SK-N-SH (cell line): ENCODE measurements around the gene RPS6KB2. TPM values are rescaled to one million over a fixed set of nuclear protein-coding genes. Genes with fewer than 3 reads are reported as not detected.

Experiments
- CTCF ChIA-PET: fragments of 300-600, 350-600 bp; formaldehyde crosslinking; extraction: SDS; loops from one replicate; lab custom pipeline; 2021; lab: Yijun Ruan, JAX
- POLR2A ChIA-PET: fragments of 350-600 bp; sonication (Branson Sonifier 250); formaldehyde crosslinking; extraction: SDS; loops from one replicate; lab custom pipeline; 2020; ENCODE audit warnings: antibody characterized with exemption, inconsistent platforms; lab: Yijun Ruan, JAX
- DNase-seq: peaks from one replicate; pipeline ENCODE4 v3.0.0; 2012
- H2AFZ ChIP-seq: fragments of 200-600 bp; sonication (generic); 2 replicates; pipeline ENCODE4 v1.8.1; 2016; ENCODE audit warnings: antibody characterized with exemption, mild to moderate bottlenecking, low read depth
- H3F3A ChIP-seq: fragments of 200-600 bp; sonication (generic); replicated peaks from 2 replicates; pipeline ENCODE3; 2016; ENCODE audit warnings: antibody characterized with exemption, mild to moderate bottlenecking; ENCODE audit not compliant: insufficient read depth
- H3K27ac ChIP-seq, 2 experiments: fragments of 200-500 bp in 1 of 2; fragments of 200-600 bp in 1 of 2; sonication (Bioruptor generic) in 1 of 2; sonication (generic), shearing (Covaris generic) in 1 of 2; 2 replicates each; pipeline versions ENCODE4 v1.5.1 to v1.6.1; 2014 to 2016; ENCODE audit warnings: low read depth in 2 of 2, inconsistent platforms in 1 of 2, low read length in 1 of 2, mild to moderate bottlenecking in 1 of 2, mixed read lengths in 1 of 2
- H3K27me3 ChIP-seq: fragments of 200-600 bp; sonication (generic), shearing (Covaris generic); 2 replicates; pipeline ENCODE4 v1.6.1; 2016; ENCODE audit warnings: mixed run types; ENCODE audit not compliant: insufficient read depth
- H3K36me3 ChIP-seq, 2 experiments: fragments of 200-500 bp in 1 of 2; fragments of 200-600 bp in 1 of 2; sonication (Bioruptor generic) in 1 of 2; sonication (generic) in 1 of 2; replicated peaks in 1 of 2; 2 replicates each; pipeline versions ENCODE3 to v1.5.1; 2014 to 2016; ENCODE audit warnings: low read length in 1 of 2, mild to moderate bottlenecking in 1 of 2; ENCODE audit not compliant: insufficient read depth in 2 of 2, control insufficient read depth in 1 of 2
- H3K4me1 ChIP-seq, 2 experiments: fragments of 200-500 bp in 1 of 2; fragments of 200-600 bp in 1 of 2; sonication (Bioruptor generic) in 1 of 2; sonication (generic), shearing (Covaris generic) in 1 of 2; 2 replicates each; pipeline versions ENCODE4 v1.5.1 to v1.6.1; 2014 to 2016; ENCODE audit warnings: low read depth in 1 of 2, low read length in 1 of 2, mixed run types in 1 of 2; ENCODE audit not compliant: insufficient read depth in 2 of 2, control insufficient read depth in 1 of 2
- H3K4me2 ChIP-seq: fragments of 200-600 bp; sonication (generic), shearing (Covaris generic); 2 replicates; pipeline ENCODE4 v1.6.1; 2017; ENCODE audit warnings: mixed run types
- H3K4me3 ChIP-seq, 2 experiments: fragments of 200-500 bp in 1 of 2; fragments of 200-600 bp in 1 of 2; sonication (Bioruptor generic) in 1 of 2; sonication (generic), shearing (Covaris generic) in 1 of 2; 2 replicates each; pipeline versions ENCODE4 v1.5.1 to v1.8.1; 2014 to 2016; ENCODE audit warnings: low read depth in 2 of 2, inconsistent platforms in 1 of 2, low read length in 1 of 2, mild to moderate bottlenecking in 1 of 2, mixed read lengths in 1 of 2, moderate library complexity in 1 of 2
- H3K79me2 ChIP-seq: fragments of 200-600 bp; sonication (generic); 2 replicates; pipeline ENCODE4 v1.8.1; 2017; ENCODE audit warnings: mild to moderate bottlenecking; ENCODE audit not compliant: insufficient read depth
- H3K9ac ChIP-seq: fragments of 200-600 bp; sonication (generic); 2 replicates; pipeline ENCODE4 v1.6.1; 2017; ENCODE audit warnings: mixed run types
- H3K9me2 ChIP-seq: fragments of 200-600 bp; sonication (generic); 2 replicates; pipeline ENCODE4 v1.6.1; 2017; ENCODE audit warnings: mixed run types
- H3K9me3 ChIP-seq: fragments of 200-600 bp; sonication (generic); 2 replicates; pipeline ENCODE4 v1.6.1; 2017; ENCODE audit warnings: mixed run types, mild to moderate bottlenecking, moderate library complexity
- H4K20me1 ChIP-seq: fragments of 200-600 bp; sonication (generic); 2 replicates; pipeline ENCODE4 v1.6.1; 2017; ENCODE audit warnings: mild to moderate bottlenecking, mixed run types; ENCODE audit not compliant: insufficient read depth
- CHD2 ChIP-seq: fragments of 150-350 bp; IDR thresholded peaks from 2 replicates; pipeline ENCODE4 v1.6.1; 2018; ENCODE audit warnings: low read length; ENCODE audit not compliant: partially characterized antibody
- CTCF ChIP-seq: fragments of 200-600 bp; sonication (generic); IDR thresholded peaks from 2 replicates; pipeline ENCODE4 v1.6.1; 2017; ENCODE audit warnings: antibody characterized with exemption, mild to moderate bottlenecking, moderate library complexity
- ELF1 ChIP-seq: IDR thresholded peaks from 2 replicates; pipeline ENCODE4 v1.4.0; 2012
- EP300 ChIP-seq, 2 experiments: IDR thresholded peaks; 2 replicates each; pipeline versions ENCODE4 v1.4.0 to v1.6.1; 2012; ENCODE audit warnings: borderline replicate concordance in 1 of 2, low read depth in 1 of 2, low read length in 1 of 2
- EZH2phosphoT487 ChIP-seq: fragments of 200-600 bp; sonication (generic); IDR thresholded peaks from 2 replicates; pipeline ENCODE4 v1.6.1; 2017; ENCODE audit warnings: low read depth, mixed run types, mild to moderate bottlenecking, antibody characterized with exemption, moderate library complexity, borderline replicate concordance
- GABPA ChIP-seq: IDR thresholded peaks from 2 replicates; pipeline ENCODE4 v1.4.0; 2012; ENCODE audit warnings: low read depth, mild to moderate bottlenecking
- GATA2 ChIP-seq: sonication (generic); formaldehyde crosslinking; IDR thresholded peaks from 2 replicates; pipeline ENCODE4 v1.5.0; 2020; ENCODE audit warnings: mild to moderate bottlenecking, missing genetic modification reagents
- MEF2A ChIP-seq: IDR thresholded peaks from 2 replicates; pipeline ENCODE4 v1.4.0; 2012; ENCODE audit warnings: low read depth, borderline replicate concordance
- MXI1 ChIP-seq: IDR thresholded peaks from 2 replicates; pipeline ENCODE4 v1.6.1; 2012; ENCODE audit warnings: mild to moderate bottlenecking, low read depth, low read length, improper control_type of control experiment
- NFIC ChIP-seq: IDR thresholded peaks from 2 replicates; pipeline ENCODE4 v1.4.0; 2012; ENCODE audit warnings: borderline replicate concordance
- NRF1 ChIP-seq: IDR thresholded peaks from 2 replicates; pipeline ENCODE4 v1.6.1; 2012; ENCODE audit warnings: low read depth, mild to moderate bottlenecking, low read length
- RAD21 ChIP-seq: IDR thresholded peaks from 2 replicates; pipeline ENCODE4 v1.6.1; 2012; ENCODE audit warnings: mild to moderate bottlenecking, low read length
- RCOR1 ChIP-seq: fragments of 150-350 bp; IDR thresholded peaks from 2 replicates; pipeline ENCODE4 v1.6.1; 2017; ENCODE audit warnings: antibody characterized with exemption, low read length
- RFX5 ChIP-seq: IDR thresholded peaks from 2 replicates; pipeline ENCODE4 v1.6.1; 2012; ENCODE audit warnings: mild to moderate bottlenecking, improper control_type of control experiment, low read length
- RXRA ChIP-seq: IDR thresholded peaks from 2 replicates; pipeline ENCODE4 v1.4.0; 2012; ENCODE audit warnings: low read depth, mild to moderate bottlenecking, borderline replicate concordance
- SIN3A ChIP-seq: IDR thresholded peaks from 2 replicates; pipeline ENCODE4 v1.6.1; 2012; ENCODE audit warnings: low read depth, mild to moderate bottlenecking, low read length, moderate library complexity, borderline replicate concordance
- TAF1 ChIP-seq: IDR thresholded peaks from 2 replicates; pipeline ENCODE4 v1.6.1; 2012; ENCODE audit warnings: low read depth, mild to moderate bottlenecking, low read length, moderate library complexity, borderline replicate concordance
- TCF12 ChIP-seq: IDR thresholded peaks from 2 replicates; pipeline ENCODE4 v1.4.0; 2012
- USF1 ChIP-seq: IDR thresholded peaks from 2 replicates; pipeline ENCODE4 v1.4.0; 2012; ENCODE audit warnings: low read depth, borderline replicate concordance
- YY1 ChIP-seq: IDR thresholded peaks from 2 replicates; pipeline ENCODE4 v1.4.0; 2012; ENCODE audit warnings: low read depth, mild to moderate bottlenecking
- WGBS: methylation state at CpG from one replicate; pipeline ENCODE4 v1.1.6; 2017; ENCODE audit warnings: low lambda C conversion rate; 5-methylcytosine and 5-hydroxymethylcytosine counted together
- polyA plus RNA-seq, 3 experiments: library from polyadenylated mRNA; depleted of rRNA; stranded (reverse); fragments of >200 nt; gene quantifications; 2 replicates each; pipeline ENCODE4 v1.2.3, GENCODE V29; 2012

Gene RPS6KB2
- polyA plus RNA-seq, 1 of the 3 experiments (the other 2 are of a cell fraction): 52.0 TPM

- Histone ChIP-seq H2AFZ (no peak overlapping the region), H3K27ac (no peak overlapping the region), H3K9ac (no peak overlapping the region), H3K36me3 (peaks cover 0 to 12% of the 10 kb centered on the region in 2 experiments), H3K4me3 (no peak overlapping the region), H3K9me3 (no peaks in the 10 kb centered on the region), H3K4me1 (peaks cover 4 to 11% of the 10 kb centered on the region in 2 experiments; a peak in 3 of 4 replicates), H3F3A (no peaks in the 10 kb centered on the region), H3K9me2 (no peaks in the 10 kb centered on the region), H4K20me1 (no peaks in the 10 kb centered on the region), H3K79me2 (peaks cover 12% of the 10 kb centered on the region; the same call in 1 of the 2 replicates), H3K27me3 (no peaks in the 10 kb centered on the region), H3K4me2 (no peak overlapping the region)
- no peak for TF ChIP-seq NFIC
- TF ChIP-seq EZH2phosphoT487: no peak
- no peak for TF ChIP-seq YY1
- no peak for TF ChIP-seq NRF1
- TF ChIP-seq RFX5: no peak
- no peak for TF ChIP-seq CHD2
- TF ChIP-seq MXI1: no peak
- POLR2A ChIA-PET: no interaction called here
- no peak for DNase-seq
- CTCF ChIA-PET: interaction anchor here (0.8 to 0.9 kb wide), 2 partner anchors 56 to 63 kb away, joined by 3 read pairs; no protein-coding TSS in a partner anchor
- WGBS: 82% methylated on average over 5 of the region's 5 CpGs
Measured at GRCh38 chr11:67445515-67445914, 17.2 kb downstream of the RPS6KB2 start.

GRCh38 chr11:67448220-67448609 is 19.9 kb downstream of the RPS6KB2 start:
- no peaks in the 10 kb centered on the region for H3K9me2 ChIP-seq
- POLR2A ChIA-PET: no interaction called here
- H3K9ac ChIP-seq: no peak overlapping the region
- no peaks in the 10 kb centered on the region for H4K20me1 ChIP-seq
- no peak overlapping the region for H3K4me2 ChIP-seq
- no peaks in the 10 kb centered on the region for H3K36me3 ChIP-seq
- no peak overlapping the region for H2AFZ ChIP-seq
- no peaks in the 10 kb centered on the region for H3F3A ChIP-seq
- H3K4me1 ChIP-seq: peaks cover 0 to 4% of the 10 kb centered on the region in 2 experiments; a peak in 2 of 4 replicates
- no peak for DNase-seq
- no peaks in the 10 kb centered on the region for H3K27me3 ChIP-seq
- TF ChIP-seq GATA2 (no peak), EP300 (IDR thresholded peaks at IDR 0.05; ENCODE audit: borderline replicate concordance in 1 of 2, low read depth in 1 of 2, low read length in 1 of 2) (no peak), TAF1 (no peak), USF1 (no peak), ELF1 (no peak), RXRA (no peak), MXI1 (no peak), CTCF (no peak), RAD21 (no peak), GABPA (no peak), NFIC (no peak), EZH2phosphoT487 (no peak), MEF2A (no peak), TCF12 (no peak), RCOR1 (no peak), SIN3A (no peak)
- 0 out of 2 replicates have a peak, but pooled peaks cover under 1% of the 10 kb centered on the region for H3K79me2 ChIP-seq
- H3K9me3 ChIP-seq: no peaks in the 10 kb centered on the region
- CTCF ChIA-PET: no interaction called here
- H3K27ac ChIP-seq: no peak overlapping the region
- WGBS: 93% methylated on average over 6 of the region's 7 CpGs
- no peak overlapping the region for H3K4me3 ChIP-seq
